Heart right ventricle (tissue), 16 donors: ENCODE measurements around the gene ZFP92. TPM values are rescaled to one million over a fixed set of nuclear protein-coding genes. Genes with fewer than 3 reads are reported as not detected.
"Not testable (repeated sequence)": the region's sequence is repeated elsewhere in the genome, so short reads cannot be mapped to it uniquely, and the experiment has no call there.

Experiments
- ATAC-seq, 8 donors: fragments of 200-7000 bp; cut with Tn5 transposase; one replicate each; pipeline ENCODE4 v1.9.1; 2020; ENCODE audit warnings: mild to moderate bottlenecking in 8 of 8, moderate library complexity in 8 of 8, moderate number of reproducible peaks in 1 of 8
- DNase-seq, 2 donors: peaks; one replicate each; pipeline ENCODE4 v3.0.0-alpha.2; 2020
- H3K27ac ChIP-seq, 10 donors: fragments of 200-600 bp; sonication (generic) in 2 of 10; one replicate each; pipeline versions ENCODE4 v1.5.0 to v1.8.0; 2020 to 2022; ENCODE audit warnings: mild to moderate bottlenecking in 3 of 10
- H3K27me3 ChIP-seq, 7 donors: fragments of 200-600 bp; one replicate each; pipeline ENCODE4 v1.8.0; 2021 to 2022; ENCODE audit warnings: mild to moderate bottlenecking in 2 of 7
- H3K36me3 ChIP-seq, 9 donors: fragments of 200-600 bp; sonication (generic) in 1 of 9; one replicate each; pipeline versions ENCODE4 v1.5.0 to v1.8.0; 2020 to 2022; ENCODE audit warnings: mild to moderate bottlenecking in 2 of 9
- H3K4me1 ChIP-seq, 9 donors: fragments of 200-600 bp; sonication (generic) in 1 of 9; one replicate each; pipeline versions ENCODE4 v1.5.0 to v1.8.0; 2020 to 2022; ENCODE audit warnings: mild to moderate bottlenecking in 4 of 9
- H3K4me3 ChIP-seq, 10 donors: fragments of 200-600 bp; sonication (generic) in 2 of 10; one replicate each; pipeline versions ENCODE4 v1.5.0 to v1.8.0; 2020 to 2022; ENCODE audit warnings: mild to moderate bottlenecking in 7 of 10, moderate library complexity in 2 of 10
- H3K9me3 ChIP-seq, 11 donors: fragments of 200-600 bp in 10 of 11; sonication (generic) in 2 of 11; one replicate each; pipeline versions ENCODE4 v1.5.0 to v1.8.0; 2013 to 2022; ENCODE audit warnings: mild to moderate bottlenecking in 2 of 11, control low read depth in 1 of 11, moderate library complexity in 1 of 11
- WGBS, 2 donors: extraction: QIAGEN DNeasy Blood & Tissue Kit; methylation state at CpG; one replicate each; pipeline ENCODE4 v1.1.7; 2013; ENCODE audit warnings: inconsistent platforms in 1 of 2; 5-methylcytosine and 5-hydroxymethylcytosine counted together
- intact Hi-C, 10 donors: fragments of 100-400 bp; cut with DNase I; formaldehyde crosslinking; loops; one replicate each; pipeline versions ENCODE4 v1.11.1 to v1.14.2; 2022
- polyA plus RNA-seq, 2 donors: library from polyadenylated mRNA; stranded (reverse); fragments of 200-250 nt; gene quantifications; one replicate each; pipeline ENCODE4 v1.2.3, GENCODE V29; 2013
- total RNA-seq, 10 donors: library from RNA; stranded (reverse); fragmentation: NEBNext Ultra II Directional in 3 of 10; extraction: Animal tissue kit (Norgen Biotek cat#: 25700) in 3 of 10; gene quantifications; one replicate each; pipeline versions ENCODE4 v1.2.1 to v1.2.4, GENCODE V29; 2021 to 2023
- TF ChIP-seq, protein P1 (sequence below), 9 donors: fragments of 200-600 bp; sonication (generic) in 2 of 9; IDR thresholded peaks; one replicate each; pipeline versions ENCODE4 v1.5.0 to v1.8.0; 2021 to 2022; ENCODE audit warnings: antibody characterized with exemption in 9 of 9, mild to moderate bottlenecking in 5 of 9, moderate library complexity in 1 of 9
- donor health status: Arrhythmogenic right ventricular cardiomyopathy.
- donor health status: ischemic (EF 13 %, LVEDD 7.1; RV severe dilation, severe dysfunction).
- donor health status: healthy with polysubstance abuse.
- donor health status: DM: no; HTN: yes; CAD: no.
- donor health status: DM: no; HTN: no; CAD: no.
- donor health status: ischemic (EF 25% LVEDD 6.9; RV normal size, moderate dysfunction).
- donor health status: ischemic (EF 25% LVEDD 5.7; RV mildly dilated, moderate dysfunction).
- donor health status: healthy.
- donor health status: DM: yes; HTN: yes; CAD: no.
- donor health status: Ischemic cardiomyopathy.
- donor health status: ischemic (EF 35%, LVEDD 5.7; RV mildly dilated, moderate dysfunction).
- donor health status: nonischemic (EF 11% LVEDD 7.7; RV severe dilation, severe dysfunction).
- donor health status: DM: yes; HTN: yes; CAD: no.
- donor health status: PGD.
- donor health status: ischemic (EF 29% LVEDD 5.4; RV normal size, mild dysfunction).
- donor health status: nonischemic (EF 23%, LVEDD 6.1; RV moderate dilation, normal function).

ZFP92 gene
- total and polyA plus RNA-seq, 12 donors: 0.17 to 1.6 (median 0.44) TPM

DNA sequence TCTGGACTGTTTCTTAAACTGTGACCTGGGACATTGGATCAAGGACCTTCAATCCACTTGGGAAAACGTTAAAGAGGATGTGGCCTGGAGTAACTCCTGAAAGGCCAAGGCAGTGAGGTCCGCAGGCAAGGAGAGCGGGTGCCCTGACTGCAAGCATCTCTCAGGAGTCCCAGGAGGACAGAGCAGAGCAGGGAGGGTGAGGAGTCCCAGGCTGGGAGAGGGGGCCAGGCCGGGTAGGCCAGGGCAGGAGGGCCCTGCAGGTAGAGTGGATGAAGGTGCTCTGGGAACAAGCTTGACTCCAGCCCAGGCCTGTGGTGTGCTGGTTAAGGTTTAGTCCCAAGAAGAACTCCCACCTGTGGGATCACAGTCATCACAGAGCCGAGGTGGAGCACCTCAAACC lies 23.9 kb upstream of the ZFP92 start:
- H3K27ac ChIP-seq: no peak overlapping the region
- no peak for ATAC-seq
- WGBS, 2 donors: 72 to 85% methylated on average over 5 of the region's 5 CpGs

DNA sequence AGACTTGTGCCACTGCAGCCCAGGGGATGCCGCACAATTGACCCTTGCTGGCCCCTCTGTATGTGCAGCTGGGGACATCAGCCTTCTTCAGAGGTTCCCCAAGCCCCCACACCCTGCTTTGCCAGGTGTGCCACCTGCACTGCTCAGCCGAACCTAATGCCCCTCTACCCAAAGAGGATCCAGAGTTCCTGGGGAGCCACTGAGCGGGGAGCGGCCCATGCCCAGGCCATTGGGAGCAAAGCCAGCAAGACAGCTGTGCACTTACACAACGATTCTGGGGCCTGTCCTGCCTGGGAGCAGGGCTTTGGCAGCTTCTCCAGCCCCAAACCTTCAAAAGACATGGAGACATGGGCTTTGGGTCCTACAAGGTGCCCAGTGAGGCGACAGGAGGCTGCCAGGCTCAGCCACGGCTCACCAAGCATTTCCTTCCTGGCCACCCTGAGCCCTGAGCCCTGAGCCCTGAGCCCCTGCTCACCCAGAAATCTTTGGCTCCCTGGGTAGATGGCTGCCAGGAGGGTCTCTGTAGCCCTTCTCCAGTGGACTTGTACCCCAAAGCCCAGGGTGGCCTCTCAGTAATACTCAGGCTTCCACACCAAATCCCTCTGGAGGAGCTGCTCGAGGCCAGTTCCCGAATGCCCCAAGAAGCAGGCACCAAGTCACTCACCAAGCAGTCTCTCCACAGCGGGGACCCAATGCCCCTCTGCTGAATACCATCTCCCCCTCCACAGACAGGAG lies 23.1 kb upstream of the ZFP92 start:
- no peaks in the 10 kb centered on the region for H3K4me1 ChIP-seq
- H3K9me3 ChIP-seq: no peaks in the 10 kb centered on the region
- no peaks in the 10 kb centered on the region for H3K36me3 ChIP-seq
- WGBS, 2 donors: 84 to 87% methylated on average over 10 of the region's 10 CpGs
- no peak for ATAC-seq
- no peak overlapping the region for H3K4me3 ChIP-seq
- H3K27me3 ChIP-seq: no peaks in the 10 kb centered on the region
- intact Hi-C loops: loop anchor here in 1 of 10 donors (10.0 kb wide), 2 partner anchors 63 to 303 kb away; partner anchors contain the start of gene PNMA6F
- H3K27ac ChIP-seq: no peak overlapping the region
- no peak for DNase-seq
- TF ChIP-seq, protein P1, sequence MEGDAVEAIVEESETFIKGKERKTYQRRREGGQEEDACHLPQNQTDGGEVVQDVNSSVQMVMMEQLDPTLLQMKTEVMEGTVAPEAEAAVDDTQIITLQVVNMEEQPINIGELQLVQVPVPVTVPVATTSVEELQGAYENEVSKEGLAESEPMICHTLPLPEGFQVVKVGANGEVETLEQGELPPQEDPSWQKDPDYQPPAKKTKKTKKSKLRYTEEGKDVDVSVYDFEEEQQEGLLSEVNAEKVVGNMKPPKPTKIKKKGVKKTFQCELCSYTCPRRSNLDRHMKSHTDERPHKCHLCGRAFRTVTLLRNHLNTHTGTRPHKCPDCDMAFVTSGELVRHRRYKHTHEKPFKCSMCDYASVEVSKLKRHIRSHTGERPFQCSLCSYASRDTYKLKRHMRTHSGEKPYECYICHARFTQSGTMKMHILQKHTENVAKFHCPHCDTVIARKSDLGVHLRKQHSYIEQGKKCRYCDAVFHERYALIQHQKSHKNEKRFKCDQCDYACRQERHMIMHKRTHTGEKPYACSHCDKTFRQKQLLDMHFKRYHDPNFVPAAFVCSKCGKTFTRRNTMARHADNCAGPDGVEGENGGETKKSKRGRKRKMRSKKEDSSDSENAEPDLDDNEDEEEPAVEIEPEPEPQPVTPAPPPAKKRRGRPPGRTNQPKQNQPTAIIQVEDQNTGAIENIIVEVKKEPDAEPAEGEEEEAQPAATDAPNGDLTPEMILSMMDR (IDR thresholded peaks at IDR 0.05): no peak

More for the DNA sequence above, 23.9 kb upstream of the ZFP92 start:
- Histone ChIP-seq H3K9me3 (no peaks in the 10 kb centered on the region), H3K36me3 (no peaks in the 10 kb centered on the region), H3K27me3 (no peaks in the 10 kb centered on the region), H3K4me3 (no peak overlapping the region), H3K4me1 (no peaks in the 10 kb centered on the region)
- DNase-seq: no peak
- intact Hi-C loops: loop anchor here in 1 of 10 donors (10.0 kb wide), 2 partner anchors 63 to 303 kb away; partner anchors contain the start of gene PNMA6F
- TF ChIP-seq, protein P1 (IDR thresholded peaks at IDR 0.05): no peak

DNA sequence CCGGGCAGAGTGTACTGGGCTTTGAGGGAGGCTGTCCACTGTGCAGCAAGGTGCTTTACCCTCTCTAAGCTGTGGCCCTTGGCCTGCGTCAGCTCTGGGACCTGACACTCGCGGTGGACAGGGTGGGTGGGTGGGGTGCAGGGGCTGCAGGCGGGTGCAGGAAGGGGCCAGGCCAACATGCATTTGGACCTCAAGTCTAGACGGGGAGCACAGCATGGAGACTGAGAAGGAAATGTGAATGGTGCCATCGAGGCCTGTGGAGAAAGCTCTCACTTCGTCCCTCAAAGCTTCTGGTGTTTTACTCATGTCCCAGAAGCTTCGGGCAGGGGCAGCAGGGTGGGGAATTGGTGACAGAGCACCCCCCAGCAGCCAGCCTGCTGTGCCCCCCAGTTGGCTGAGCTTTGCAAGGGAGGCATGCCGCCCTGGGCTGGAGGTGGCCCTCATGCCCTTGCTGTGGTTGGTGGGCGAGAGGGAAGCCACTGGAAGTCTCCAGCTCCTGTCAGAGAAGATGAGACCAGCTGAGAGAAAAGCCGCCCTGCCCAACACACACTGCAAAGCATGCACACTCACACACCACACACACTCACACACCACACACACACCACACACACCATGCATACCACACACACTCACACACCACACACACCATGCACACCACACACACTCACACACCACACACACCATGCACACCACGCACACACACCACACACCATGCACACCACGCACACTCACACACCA lies 22.4 kb upstream of the ZFP92 start:
- ATAC-seq (no peak), DNase-seq (no peak)
- Histone ChIP-seq H3K36me3 (no peaks in the 10 kb centered on the region), H3K27me3 (no peaks in the 10 kb centered on the region), H3K27ac (no peak overlapping the region), H3K4me3 (no peak overlapping the region), H3K4me1 (no peaks in the 10 kb centered on the region), H3K9me3 (no peaks in the 10 kb centered on the region)
- intact Hi-C loops: loop anchor here in 1 of 10 donors (10.0 kb wide), 2 partner anchors 64 to 304 kb away; partner anchors contain the start of gene PNMA6F
- 81 to 90% methylated on average over 7 to 14 of the region's 14 CpGs for WGBS, 2 donors
- TF ChIP-seq, protein P1 (IDR thresholded peaks at IDR 0.05): no peak

DNA sequence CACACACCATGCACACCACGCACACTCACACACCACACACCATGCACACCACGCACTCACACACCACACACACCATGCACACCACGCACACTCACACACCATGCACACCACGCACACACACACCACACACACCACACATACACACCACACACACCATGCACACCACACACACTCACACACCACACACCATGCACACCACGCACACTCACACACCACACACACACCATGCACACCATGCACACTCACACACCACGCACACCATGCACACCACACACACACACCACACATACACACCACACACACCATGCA lies 21.9 kb upstream of the ZFP92 start:
- H3K4me3 ChIP-seq, DNase-seq, H3K27me3 ChIP-seq, H3K9me3 ChIP-seq, H3K27ac ChIP-seq, H3K36me3 ChIP-seq, ATAC-seq, H3K4me1 ChIP-seq: not testable (repeated sequence)
- 98% methylated on average over 6 of the region's 6 CpGs for WGBS, 2 donors
- intact Hi-C loops: loop anchor here in 1 of 10 donors (10.0 kb wide), 2 partner anchors 65 to 305 kb away; partner anchors contain the start of gene PNMA6F
